HL-60 (cell line): ENCODE data around the gene EXOSC7.

ENCODE experiments used
- DNase-seq, 2 experiments: peaks; one replicate each; pipeline ENCODE4 v3.0.0-alpha.2; 2010 to 2020; ENCODE audit warnings: low read depth in 1 of 2, low spot score in 1 of 2
- H3K27ac ChIP-seq: fragments of 250-450 bp; sonication (Bioruptor Pico); replicated peaks from 2 replicates; pipeline ENCODE4 v1.5.1; 2020; ENCODE audit warnings: mild to moderate bottlenecking, moderate library complexity
- H3K27me3 ChIP-seq: fragments of 250-450 bp; sonication (Bioruptor Pico); 2 replicates; pipeline ENCODE4 v1.5.1; 2021; ENCODE audit warnings: mild to moderate bottlenecking, moderate library complexity; ENCODE audit not compliant: insufficient read depth, poor library complexity, severe bottlenecking
- H3K4me3 ChIP-seq: replicated peaks from 2 replicates; pipeline ENCODE4 v1.5.1; 2011; ENCODE audit warnings: mild to moderate bottlenecking, control low read depth, low read length; ENCODE audit not compliant: insufficient read depth
- CTCF ChIP-seq: IDR thresholded peaks from one replicate; pipeline ENCODE4 v1.5.1; 2011; ENCODE audit warnings: low read length, control low read depth, inconsistent platforms; ENCODE audit not compliant: insufficient read depth
- GABPA ChIP-seq: IDR thresholded peaks from 2 replicates; pipeline ENCODE4 v1.6.1; 2012; ENCODE audit warnings: low read depth
- POLR2AphosphoS5 ChIP-seq: IDR thresholded peaks from 2 replicates; pipeline ENCODE4 v1.6.1; 2012; ENCODE audit warnings: low read depth
- REST ChIP-seq: IDR thresholded peaks from 2 replicates; pipeline ENCODE4 v1.6.1; 2012; ENCODE audit warnings: low read depth; ENCODE audit not compliant: insufficient replicate concordance
- SPI1 ChIP-seq: IDR thresholded peaks from 2 replicates; pipeline ENCODE4 v1.6.1; 2012; ENCODE audit warnings: low read depth, mild to moderate bottlenecking, borderline replicate concordance

EXOSC7 gene

GRCh38 chr3:45007091-45007490, 31.0 kb downstream of the EXOSC7 start:
- no peak for DNase-seq
- no peak overlapping the region for H3K27ac ChIP-seq
- TF ChIP-seq SPI1 (no peak), GABPA (no peak)
- no peaks in the 10 kb centered on the region for H3K27me3 ChIP-seq
- H3K4me3 ChIP-seq: no peak overlapping the region

GRCh38 chr3:45008117-45008516, 32.1 kb downstream of the EXOSC7 start:
- no peak for DNase-seq

GRCh38 chr3:45009868-45010267, 33.8 kb downstream of the EXOSC7 start:
- Histone ChIP-seq H3K27me3 (no peaks in the 10 kb centered on the region), H3K4me3 (no peak overlapping the region), H3K27ac (no peak overlapping the region)
- DNase-seq: no peak
- TF ChIP-seq POLR2AphosphoS5: no peak
- TF ChIP-seq SPI1: no peak
- no peak for TF ChIP-seq REST
- TF ChIP-seq CTCF: no peak
- TF ChIP-seq GABPA: no peak

More at GRCh38 chr3:45008117-45008516, 32.1 kb downstream of the EXOSC7 start:
- Histone ChIP-seq H3K4me3 (no peak overlapping the region), H3K27ac (no peak overlapping the region), H3K27me3 (no peaks in the 10 kb centered on the region)
- no peak for TF ChIP-seq REST
- no peak for TF ChIP-seq GABPA
- TF ChIP-seq POLR2AphosphoS5: no peak
- no peak for TF ChIP-seq SPI1
- TF ChIP-seq CTCF: no peak

- no peak overlapping the region for H3K4me3 ChIP-seq
- no peak overlapping the region for H3K27ac ChIP-seq
- TF ChIP-seq POLR2AphosphoS5 (no peak), REST (no peak), GABPA (no peak), SPI1 (no peak), CTCF (no peak)
- no peak for DNase-seq
- H3K27me3 ChIP-seq: no peaks in the 10 kb centered on the region
Measured at GRCh38 chr3:45010811-45011333, 34.8 kb downstream of the EXOSC7 start.
